NCI-H1436 treated with DMSO at 0.1 percent for 48 hours (cell line): ENCODE measurements around the gene PLEKHH1.
"Not testable (repeated sequence)": the region's sequence is repeated elsewhere in the genome, so short reads cannot be mapped to it uniquely, and the experiment has no call there.

Experiments
- DNase-seq: peaks from one replicate; lab custom pipeline; 2025; lab: John Stamatoyannopoulos, UW

The PLEKHH1 gene

DNA sequence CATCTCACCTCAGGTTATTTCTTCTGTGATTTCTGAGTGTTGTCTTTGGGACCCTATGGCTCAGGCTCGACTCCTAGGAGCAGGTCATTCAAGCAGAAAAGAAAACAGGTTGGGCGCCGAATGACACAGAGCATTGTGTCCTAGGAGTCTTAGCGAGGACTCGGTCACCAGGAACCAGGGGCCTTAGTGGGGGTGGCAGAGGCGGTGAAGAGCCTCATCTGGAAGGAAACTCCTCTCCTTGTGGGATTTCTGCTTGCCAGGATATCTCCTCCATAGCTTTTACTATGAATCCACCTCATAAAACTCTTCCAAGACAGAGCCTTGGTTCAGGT lies 630 bp downstream of the PLEKHH1 start:
- DNase-seq: no peak

- DNase-seq: no peak
Observed at GRCh38 chr14:67536087-67536486, 3.0 kb downstream of the PLEKHH1 start.

DNA sequence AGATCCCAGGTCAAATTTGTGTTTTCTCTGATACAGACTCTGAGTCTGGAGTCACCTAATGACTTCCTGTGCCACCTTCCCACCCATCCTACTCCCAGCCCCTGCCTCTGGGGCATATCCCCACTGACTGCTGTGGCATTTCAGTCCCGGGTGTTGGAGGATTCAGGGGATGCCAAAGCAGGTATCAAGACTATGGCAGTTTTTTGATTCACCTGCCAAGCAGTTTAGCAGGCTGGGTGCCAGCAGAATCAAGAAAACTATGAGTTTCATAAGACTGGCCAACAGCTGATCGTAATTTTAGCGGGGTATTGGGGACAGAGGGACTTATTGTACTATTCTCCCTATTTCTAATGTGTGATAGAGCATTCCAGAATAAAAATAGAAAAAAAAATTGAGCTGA lies 4.6 kb downstream of the PLEKHH1 start:
- no peak for DNase-seq

DNA sequence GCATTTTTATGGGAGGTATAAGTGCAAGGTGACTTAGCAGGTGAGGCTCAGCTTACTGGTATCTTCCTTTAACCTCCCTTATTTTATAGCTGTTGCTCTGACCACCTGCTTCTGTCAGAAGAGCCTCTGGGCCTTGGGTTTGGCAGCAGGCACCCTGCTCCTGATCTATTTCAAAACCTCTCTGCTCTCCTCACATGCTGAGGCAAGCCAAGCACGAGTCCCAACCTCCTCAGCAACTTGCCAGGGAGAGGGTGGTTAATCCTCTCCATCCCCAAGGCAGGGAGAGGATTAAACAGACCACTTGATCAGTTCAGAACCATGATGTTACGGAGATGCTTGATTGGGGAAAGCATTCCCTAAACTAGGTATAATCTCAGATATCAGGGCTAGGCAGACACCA lies 5.4 kb downstream of the PLEKHH1 start:
- no peak for DNase-seq

- DNase-seq: no peak
Observed at GRCh38 chr14:67539116-67539515, 6.0 kb downstream of the PLEKHH1 start.

- no peak for DNase-seq
Observed at GRCh38 chr14:67541448-67542387, 8.6 kb downstream of the PLEKHH1 start.

- not testable (repeated sequence) for DNase-seq
Observed at GRCh38 chr14:67542620-67543019, 9.5 kb downstream of the PLEKHH1 start.

- DNase-seq: no peak
Observed at GRCh38 chr14:67544590-67544989, 11.5 kb downstream of the PLEKHH1 start.

- DNase-seq: no peak
Observed at GRCh38 chr14:67547224-67547780, 14.2 kb downstream of the PLEKHH1 start.

- DNase-seq: no peak
Observed at GRCh38 chr14:67549734-67550133, 16.6 kb downstream of the PLEKHH1 start.

GRCh38 chr14:67551123-67551522 lies 18.0 kb downstream of the PLEKHH1 start:
- DNase-seq: no peak

- DNase-seq: no peak
Observed at GRCh38 chr14:67551940-67552339, 18.9 kb downstream of the PLEKHH1 start.

GRCh38 chr14:67553547-67553946 lies 20.5 kb downstream of the PLEKHH1 start:
- no peak for DNase-seq

DNA sequence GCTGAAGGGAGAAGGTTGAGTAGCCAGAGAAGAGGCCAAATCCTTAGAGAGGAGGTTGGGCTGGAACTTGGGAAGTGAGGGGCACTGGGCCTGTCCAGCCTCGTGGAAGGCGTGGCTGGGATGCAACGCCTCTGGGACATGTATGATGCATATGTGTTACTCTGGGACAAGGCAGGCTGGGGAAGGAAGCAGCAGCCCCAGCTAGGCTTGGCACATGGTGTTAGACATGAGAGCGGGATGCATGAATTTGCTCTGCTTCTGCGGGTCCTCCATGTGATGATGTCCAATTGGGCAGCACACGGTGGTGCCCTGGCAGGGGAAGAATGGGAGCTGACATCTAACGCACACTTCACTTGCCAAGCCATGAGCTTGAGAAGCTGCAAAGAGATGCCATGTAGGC lies 21.3 kb downstream of the PLEKHH1 start:
- DNase-seq: no peak

DNA sequence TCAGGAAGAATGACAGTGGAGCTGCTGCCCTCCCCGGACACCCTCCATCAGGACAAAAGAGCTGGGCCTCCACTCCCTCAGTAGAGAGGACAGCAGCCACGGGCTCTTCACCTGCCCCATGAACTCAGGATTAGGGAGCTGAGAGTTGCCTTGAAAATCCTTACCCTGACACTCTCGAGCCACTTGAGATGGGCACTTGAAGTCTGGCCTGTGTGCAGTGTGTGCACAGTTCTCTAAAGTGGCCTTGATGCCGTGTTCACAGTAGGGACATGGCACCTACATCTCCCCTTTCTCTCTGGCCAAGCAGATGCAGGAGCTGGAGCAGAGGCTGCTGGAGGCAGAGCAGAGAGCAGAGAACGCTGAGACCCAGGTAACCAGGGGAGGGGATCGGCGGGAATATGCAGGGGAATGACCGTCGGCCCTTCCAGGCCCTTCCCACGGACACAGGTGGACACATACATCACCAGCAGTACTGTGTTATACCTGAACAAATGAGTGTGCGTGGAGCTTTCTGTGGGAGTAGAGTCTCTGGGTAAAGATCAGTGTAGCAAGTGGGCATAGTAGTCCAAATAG lies 22.5 kb downstream of the PLEKHH1 start:
- no peak for DNase-seq

GRCh38 chr14:67556671-67557070 lies 23.6 kb downstream of the PLEKHH1 start:
- no peak for DNase-seq

GRCh38 chr14:67557118-67557517 lies 24.0 kb downstream of the PLEKHH1 start:
- no peak for DNase-seq

DNA sequence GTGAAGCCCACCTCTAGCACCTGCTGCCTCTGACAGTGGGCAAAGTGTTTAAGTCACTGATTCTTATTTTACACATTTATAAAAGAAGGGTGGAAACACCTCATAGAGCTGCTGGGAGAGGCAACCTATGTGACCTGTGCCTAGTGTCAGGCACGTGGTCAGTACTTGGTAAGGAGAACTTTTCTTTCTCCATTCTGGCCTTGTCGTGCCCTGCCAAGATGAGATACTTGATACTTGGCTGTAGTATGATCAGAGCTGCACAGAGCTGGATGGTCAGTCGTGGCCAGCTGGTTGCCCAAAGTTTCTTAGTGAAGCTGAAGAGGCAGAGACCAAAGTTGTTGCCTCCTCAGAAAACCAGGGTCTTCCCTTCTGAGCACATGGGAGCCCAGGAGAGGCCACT lies 24.6 kb downstream of the PLEKHH1 start:
- DNase-seq: no peak

GRCh38 chr14:67559639-67560038 lies 26.5 kb downstream of the PLEKHH1 start:
- DNase-seq: no peak

DNA sequence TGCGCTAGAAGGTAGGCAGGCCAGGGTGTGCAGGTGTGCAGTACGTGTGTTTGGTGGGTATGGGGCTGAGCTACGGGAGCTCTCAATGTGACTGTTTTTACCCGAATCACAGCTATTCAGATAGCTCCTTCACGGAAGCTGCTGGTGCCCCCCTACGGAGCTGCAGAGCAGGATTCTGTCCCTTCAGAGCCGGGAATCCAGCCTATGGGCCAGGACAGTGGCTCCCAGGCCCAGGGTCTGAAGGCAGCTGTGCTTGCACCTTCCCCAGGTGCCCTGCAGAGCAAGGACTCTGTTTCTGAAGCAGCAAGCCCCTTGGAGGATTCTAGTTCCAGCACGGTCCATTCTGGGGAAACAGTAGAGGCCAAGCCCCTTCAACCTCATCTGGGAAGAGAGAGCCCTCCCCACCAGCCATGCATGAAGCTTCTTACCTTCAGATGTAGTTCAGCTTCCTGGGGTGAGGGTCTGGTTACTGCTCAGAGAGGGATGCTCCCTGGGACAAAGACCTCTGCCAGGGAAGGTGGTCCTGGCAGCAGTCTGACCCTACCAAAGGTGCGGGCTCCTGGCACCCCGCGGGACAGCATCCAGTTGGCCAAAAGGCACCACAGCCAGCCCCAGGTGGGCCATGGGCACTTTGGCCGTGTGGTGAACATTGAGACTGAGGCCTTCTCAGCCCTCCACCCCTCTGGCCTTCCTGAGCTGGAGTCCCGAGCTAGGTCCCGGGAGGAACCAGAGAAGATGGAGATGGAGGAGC lies 29.1 kb downstream of the PLEKHH1 start:
- no peak for DNase-seq

DNA sequence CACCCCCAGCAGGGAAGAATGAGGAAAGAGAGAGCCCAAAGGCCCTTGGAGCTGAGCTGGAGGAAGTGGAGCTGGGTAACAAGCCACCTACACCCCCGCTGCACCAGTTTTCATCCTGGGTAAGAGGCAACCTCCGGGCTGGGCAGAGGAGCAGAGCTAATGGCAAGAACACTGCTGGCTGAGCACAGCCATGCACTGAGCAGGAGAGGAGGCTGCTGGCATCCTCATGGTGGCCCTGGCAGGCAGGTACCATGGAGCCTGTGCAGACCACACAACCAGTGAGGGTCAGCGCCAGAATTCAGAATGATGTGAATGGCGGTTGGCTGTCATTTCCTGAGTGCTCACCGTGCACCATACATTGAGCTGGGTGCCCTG lies 29.7 kb downstream of the PLEKHH1 start:
- DNase-seq: no peak

GRCh38 chr14:67564236-67564635 lies 31.1 kb downstream of the PLEKHH1 start:
- no peak for DNase-seq

GRCh38 chr14:67566908-67567307 lies 33.8 kb downstream of the PLEKHH1 start:
- no peak for DNase-seq
